ENCODE measurements around the gene SAT1.

DNA sequence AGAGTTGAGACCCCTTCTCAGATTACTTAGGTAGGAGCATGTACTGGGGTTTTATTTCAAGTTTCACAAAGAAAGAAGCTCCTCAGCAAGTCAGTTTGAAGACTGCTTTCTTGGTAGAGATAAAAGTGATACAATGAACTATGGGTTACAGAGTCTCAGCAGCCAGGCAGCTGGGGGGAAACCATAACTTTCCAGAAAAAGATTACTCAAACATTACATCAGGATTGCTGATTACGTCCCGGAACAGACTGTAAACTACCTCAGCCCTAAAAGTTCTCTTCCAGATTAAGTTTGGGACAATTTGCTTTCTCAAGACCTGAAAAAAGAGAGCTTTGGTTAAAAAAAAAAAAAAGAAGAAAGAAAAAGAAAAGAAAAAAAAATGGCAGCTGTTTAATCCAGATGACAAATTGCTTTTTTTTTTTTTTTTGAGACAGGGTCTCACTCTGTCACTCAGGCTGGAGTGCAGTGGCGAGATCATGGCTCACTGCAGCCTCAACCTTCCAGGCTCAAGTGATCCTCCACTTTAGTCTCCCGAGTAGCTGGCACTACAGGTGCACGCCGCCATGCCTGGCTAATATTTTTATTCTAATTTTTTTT is 16.6 kb downstream of the SAT1 start:
- no peak for TF ChIP-seq GATA2 (IDR thresholded peaks at IDR 0.05; ENCODE audit: low read depth, low read length)
- no peak for TF ChIP-seq GATA3 (IDR thresholded peaks at IDR 0.05; ENCODE audit: low read depth, low read length)
